Right cardiac atrium (tissue), 5 donors: ENCODE measurements around the gene ZNF302. TPM values are rescaled to one million over a fixed set of nuclear protein-coding genes. Genes with fewer than 3 reads are reported as not detected.
"Not testable (repeated sequence)": the region's sequence is repeated elsewhere in the genome, so short reads cannot be mapped to it uniquely, and the experiment has no call there.

ENCODE experiments used
- ATAC-seq, 2 donors: fragments of 200-7000 bp; cut with Tn5 transposase; one replicate each; pipeline versions ENCODE4 v1.8.0 to v1.9.1; 2020; ENCODE audit warnings: moderate library complexity in 2 of 2, mild to moderate bottlenecking in 1 of 2
- DNase-seq, 3 donors: peaks; one replicate each; pipeline ENCODE4 v3.0.0-alpha.2; 2020
- H3K27ac ChIP-seq: one replicate; pipeline ENCODE4 v1.5.1; 2013; ENCODE audit warnings: mild to moderate bottlenecking, low read length, control low read depth, moderate library complexity
- H3K27me3 ChIP-seq: one replicate; pipeline ENCODE4 v1.6.1; 2013; ENCODE audit not compliant: control insufficient read depth, insufficient read depth
- H3K4me1 ChIP-seq: one replicate; pipeline ENCODE4 v1.6.1; 2013; ENCODE audit warnings: low read length; ENCODE audit not compliant: control insufficient read depth, insufficient read depth
- H3K4me3 ChIP-seq: one replicate; pipeline ENCODE4 v1.5.1; 2013; ENCODE audit warnings: low read length, control low read depth
- H3K9me3 ChIP-seq: one replicate; pipeline ENCODE4 v1.6.1; 2013; ENCODE audit warnings: low read length; ENCODE audit not compliant: control insufficient read depth
- WGBS: extraction: QIAGEN DNeasy Blood & Tissue Kit; methylation state at CpG from one replicate; pipeline ENCODE4 v1.1.7; 2013; 5-methylcytosine and 5-hydroxymethylcytosine counted together
- intact Hi-C, 4 donors: fragments of 100-400 bp; cut with DNase I; formaldehyde crosslinking; loops; one replicate each; pipeline versions ENCODE4 v1.11.0 to v1.14.0; 2022 to 2023
- polyA plus RNA-seq: library from polyadenylated mRNA; stranded (reverse); fragments of 200-250 nt; gene quantifications from one replicate; pipeline ENCODE4 v1.2.3, GENCODE V29; 2013
- total RNA-seq, 4 donors: library from RNA; stranded (reverse); fragmentation: NEBNext Ultra II Directional; extraction: Animal tissue kit (Norgen Biotek cat#: 25700); gene quantifications; one replicate each; pipeline ENCODE4 v1.2.1, GENCODE V29; 2021
- donor health status: healthy with polysubstance abuse.
- donor health status: DM: no; HTN: yes; CAD: no.
- donor health status: DM: no; HTN: no; CAD: no.
- donor health status: DM: no; HTN: yes; CAD: no; lungs with severe emphysema.
- donor health status: DM: yes; HTN: yes; CAD: no.

Gene ZNF302
- total and polyA plus RNA-seq, 5 donors: 25.1 to 47.3 (median 39.0) TPM

DNA sequence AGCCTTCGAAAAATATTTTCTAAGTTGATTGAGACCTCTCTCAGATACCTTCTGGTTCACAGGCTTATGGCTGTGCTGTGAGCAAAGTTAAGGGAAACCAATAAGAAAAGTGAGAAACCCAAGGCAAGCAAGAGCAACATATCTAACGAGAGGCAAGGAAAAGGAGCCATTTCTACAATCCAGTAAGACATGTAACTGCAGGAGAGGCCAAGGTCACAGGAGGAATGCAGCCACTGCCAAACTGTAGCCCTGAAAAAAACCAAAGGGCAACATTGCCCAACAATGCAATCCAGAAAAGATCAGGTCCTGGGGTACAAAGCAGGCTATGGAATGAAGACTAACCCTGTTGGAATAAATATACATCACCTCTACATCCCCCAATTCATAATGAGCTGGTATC lies 21.8 kb upstream of the ZNF302 start:
- no peaks in the 10 kb centered on the region for H3K9me3 ChIP-seq
- no peaks in the 10 kb centered on the region for H3K4me1 ChIP-seq
- H3K27me3 ChIP-seq: no peaks in the 10 kb centered on the region
- no peak overlapping the region for H3K4me3 ChIP-seq
- ATAC-seq (no peak), DNase-seq (no peak)
- intact Hi-C loops: no loop called here
- H3K27ac ChIP-seq: no peak overlapping the region
- 60% methylated on average over 2 of the region's 2 CpGs for WGBS

DNA sequence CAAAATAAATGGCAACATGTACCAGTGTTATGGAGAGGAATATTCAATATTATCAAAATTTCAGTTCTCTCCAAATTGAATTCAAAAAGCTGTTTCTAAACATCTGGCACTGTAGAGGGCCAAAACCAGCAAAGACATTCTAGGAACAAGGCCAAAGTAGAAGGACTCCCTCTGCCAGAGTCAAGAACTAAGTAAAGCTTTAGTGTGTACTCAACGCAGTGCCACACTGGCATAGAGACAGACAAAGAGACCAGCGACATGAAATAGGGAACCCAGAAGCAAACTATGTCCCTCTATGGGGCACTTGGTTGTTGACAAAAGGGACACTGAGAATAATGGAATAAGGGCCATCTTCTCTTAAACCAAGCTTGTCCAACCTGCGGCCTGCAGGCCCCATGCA lies 16.1 kb upstream of the ZNF302 start:
- H3K4me3 ChIP-seq: no peak overlapping the region
- H3K9me3 ChIP-seq: no peaks in the 10 kb centered on the region
- no peaks in the 10 kb centered on the region for H3K4me1 ChIP-seq
- no peak for DNase-seq
- ATAC-seq: peak; percentile 57 to 83
- WGBS: 63% methylated on average over 3 of the region's 3 CpGs
- intact Hi-C loops: loop anchor here in 1 of 4 donors (10.0 kb wide), 1 partner anchor 107 kb away; no protein-coding TSS in a partner anchor
- no peaks in the 10 kb centered on the region for H3K27me3 ChIP-seq
- no peak overlapping the region for H3K27ac ChIP-seq

DNA sequence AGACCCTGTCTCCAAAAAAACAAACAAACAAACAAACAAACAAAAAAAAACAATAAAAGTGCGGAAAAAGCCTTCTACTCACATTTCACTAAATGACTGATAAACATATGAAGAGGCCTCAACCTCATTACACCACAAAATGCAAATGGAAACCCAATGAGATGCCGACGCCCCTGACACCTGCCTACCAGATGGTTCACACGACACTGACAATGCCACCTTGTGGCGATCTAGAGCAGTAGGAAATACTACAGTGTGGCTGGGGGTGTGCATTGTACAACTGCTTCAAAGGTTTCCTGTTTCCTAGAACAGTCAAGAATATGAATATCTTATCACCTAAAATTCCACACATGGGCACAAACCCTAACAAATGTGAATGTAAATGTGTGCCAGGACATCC lies 14.6 kb upstream of the ZNF302 start:
- no peaks in the 10 kb centered on the region for H3K9me3 ChIP-seq
- intact Hi-C loops: loop anchor here in 1 of 4 donors (10.0 kb wide), 1 partner anchor 108 kb away; no protein-coding TSS in a partner anchor
- DNase-seq (no peak), ATAC-seq (no peak)
- H3K4me3 ChIP-seq: no peak overlapping the region
- no peaks in the 10 kb centered on the region for H3K27me3 ChIP-seq
- H3K4me1 ChIP-seq: no peaks in the 10 kb centered on the region
- H3K27ac ChIP-seq: no peak overlapping the region
- 38% methylated on average over 5 of the region's 5 CpGs for WGBS

DNA sequence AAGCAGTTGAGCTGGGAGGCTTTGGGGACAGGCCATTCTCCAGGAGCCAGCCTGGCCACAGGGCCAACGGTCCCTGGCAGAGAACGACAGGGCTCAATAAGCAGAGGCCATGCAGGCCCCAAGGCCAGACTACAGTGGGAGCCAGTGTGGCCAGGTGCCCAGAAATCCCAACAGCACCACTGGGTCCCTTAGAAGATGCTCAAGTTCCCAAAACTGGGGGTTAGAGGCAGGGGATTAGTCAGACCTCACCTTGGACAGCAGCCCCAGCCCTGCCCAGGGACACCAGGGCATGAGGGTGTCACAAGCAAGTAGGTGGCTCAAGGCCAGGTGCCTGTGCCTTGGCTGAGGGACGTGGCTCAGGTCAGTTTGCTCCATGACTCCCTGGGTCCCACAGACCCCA lies 13.3 kb upstream of the ZNF302 start:
- 60% methylated on average over 3 of the region's 3 CpGs for WGBS
- no peaks in the 10 kb centered on the region for H3K9me3 ChIP-seq
- no peaks in the 10 kb centered on the region for H3K27me3 ChIP-seq
- intact Hi-C loops: loop anchor here in 1 of 4 donors (10.0 kb wide), 1 partner anchor 109 kb away; no protein-coding TSS in a partner anchor
- ATAC-seq (peak in 1 of 2 donors; percentile 7), DNase-seq (no peak)
- no peak overlapping the region for H3K4me3 ChIP-seq
- no peak overlapping the region for H3K27ac ChIP-seq
- H3K4me1 ChIP-seq: no peaks in the 10 kb centered on the region

DNA sequence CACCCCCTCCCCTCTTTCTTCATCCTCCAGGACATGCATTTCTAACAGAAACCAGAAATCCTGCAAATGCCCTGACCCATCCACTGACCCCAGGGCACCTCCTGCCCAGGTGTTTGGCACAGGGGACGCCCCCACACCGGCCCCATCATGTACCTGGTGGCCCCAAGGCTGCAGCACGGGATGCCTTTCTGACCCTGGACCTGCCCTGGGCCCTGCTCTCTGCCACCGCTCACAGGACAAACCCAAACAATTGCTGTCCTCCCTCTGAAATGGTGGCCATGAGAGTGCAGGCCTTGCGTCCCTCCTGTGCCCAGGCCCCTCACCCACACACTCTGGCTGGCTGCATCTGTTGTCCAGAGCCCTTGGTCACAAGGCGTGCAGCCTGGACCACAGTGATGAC lies 12.6 kb upstream of the ZNF302 start:
- 90% methylated on average over 6 of the region's 6 CpGs for WGBS

DNA sequence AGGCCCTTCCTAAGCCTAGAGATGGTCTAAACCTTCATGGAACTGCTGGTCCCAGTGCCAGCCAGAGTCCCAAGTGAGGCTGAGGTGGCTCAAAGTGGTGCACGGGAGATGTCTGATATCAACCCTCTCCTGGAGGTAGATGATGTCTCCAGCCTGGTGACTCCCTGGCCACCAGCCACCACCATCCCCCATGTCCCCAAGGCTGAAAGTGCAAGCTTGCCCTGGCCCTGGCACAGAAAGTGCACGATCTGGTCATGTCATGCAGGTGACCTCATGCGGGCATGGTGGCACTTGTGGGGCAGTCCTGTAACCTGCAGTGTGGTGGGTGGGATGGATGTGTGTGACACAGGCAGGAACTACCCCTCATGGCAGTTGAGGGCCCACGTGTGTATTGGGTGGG lies 12.2 kb upstream of the ZNF302 start:
- H3K9me3 ChIP-seq, H3K4me3 ChIP-seq, H3K27ac ChIP-seq, H3K27me3 ChIP-seq, ATAC-seq, H3K4me1 ChIP-seq: not testable (repeated sequence)
- 82% methylated on average over 4 of the region's 4 CpGs for WGBS
- peak in 1 of 3 donors; percentile 34 for DNase-seq
- intact Hi-C loops: loop anchor here in 1 of 4 donors (10.0 kb wide), 1 partner anchor 110 kb away; no protein-coding TSS in a partner anchor

More for the DNA sequence above, 12.6 kb upstream of the ZNF302 start:
- DNase-seq: no peak
- Histone ChIP-seq H3K27me3 (no peaks in the 10 kb centered on the region), H3K27ac (no peak overlapping the region), H3K4me1 (no peaks in the 10 kb centered on the region), H3K4me3 (no peak overlapping the region), H3K9me3 (no peaks in the 10 kb centered on the region)
- no peak for ATAC-seq
- intact Hi-C loops: loop anchor here in 1 of 4 donors (10.0 kb wide), 1 partner anchor 110 kb away; no protein-coding TSS in a partner anchor

DNA sequence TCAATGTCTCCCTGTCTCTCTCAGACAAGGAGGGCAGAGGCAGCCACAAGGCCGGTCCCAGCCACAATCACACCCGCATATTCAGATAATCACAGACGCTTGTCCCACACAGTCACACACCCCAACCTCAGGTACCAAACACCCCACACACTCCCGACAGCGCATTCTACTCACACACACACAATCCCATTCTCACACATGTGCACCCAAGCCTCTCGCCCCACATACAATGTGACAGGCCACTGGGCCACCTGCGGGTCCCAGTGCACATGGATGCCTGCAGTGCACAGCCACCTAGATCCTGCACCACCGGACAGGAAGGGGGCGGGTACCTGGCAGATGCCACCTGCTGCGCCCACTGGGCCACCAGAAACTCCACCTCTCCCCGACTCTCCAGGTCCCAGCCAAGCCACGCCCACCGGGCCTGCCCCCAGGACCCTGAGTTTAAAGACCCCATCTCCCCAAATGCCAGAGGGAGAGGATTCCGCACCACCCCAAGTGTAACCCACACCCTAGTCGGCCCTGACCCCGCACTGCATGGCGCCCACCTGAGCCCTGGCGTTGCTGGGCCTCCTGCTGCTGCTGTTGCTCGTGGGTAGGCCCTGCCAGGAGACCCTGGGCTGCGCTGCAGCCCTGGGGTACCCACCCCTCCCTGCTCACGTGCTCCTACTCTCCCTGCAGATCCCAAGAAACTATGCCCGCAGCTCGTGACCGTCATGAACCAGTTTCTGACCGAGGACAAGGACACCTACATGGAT lies 11.1 kb upstream of the ZNF302 start:
- no peak overlapping the region for H3K4me3 ChIP-seq
- ATAC-seq (no peak), DNase-seq (peak in 2 of 3 donors; percentile 51 to 58)
- no peaks in the 10 kb centered on the region for H3K4me1 ChIP-seq
- H3K27ac ChIP-seq: no peak overlapping the region
- intact Hi-C loops: loop anchor here in 1 of 4 donors (10.0 kb wide), 1 partner anchor 112 kb away; no protein-coding TSS in a partner anchor
- no peaks in the 10 kb centered on the region for H3K9me3 ChIP-seq
- WGBS: 95% methylated on average over 25 of the region's 25 CpGs
- no peaks in the 10 kb centered on the region for H3K27me3 ChIP-seq

DNA sequence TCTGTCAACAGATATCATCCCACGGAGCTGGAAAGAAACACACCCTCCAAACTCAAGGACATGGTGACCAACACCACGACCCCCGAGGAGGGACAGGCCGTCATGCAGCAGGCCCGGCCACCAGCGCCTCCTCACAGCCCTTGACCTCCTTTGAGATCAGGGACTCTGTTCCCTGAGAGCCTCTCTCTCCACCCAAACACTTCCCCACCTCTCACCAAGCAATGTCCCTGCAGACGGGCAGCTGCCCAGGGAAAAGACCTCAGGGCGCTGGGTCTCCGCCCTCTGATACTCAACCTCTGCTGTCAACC lies 10.6 kb upstream of the ZNF302 start:
- H3K27ac ChIP-seq: no peak overlapping the region
- WGBS: 82% methylated on average over 9 of the region's 9 CpGs
- intact Hi-C loops: loop anchor here in 1 of 4 donors (10.0 kb wide), 1 partner anchor 112 kb away; no protein-coding TSS in a partner anchor
- H3K27me3 ChIP-seq: no peaks in the 10 kb centered on the region
- DNase-seq (no peak), ATAC-seq (no peak)
- H3K4me1 ChIP-seq: no peaks in the 10 kb centered on the region
- H3K9me3 ChIP-seq: no peaks in the 10 kb centered on the region
- H3K4me3 ChIP-seq: no peak overlapping the region

DNA sequence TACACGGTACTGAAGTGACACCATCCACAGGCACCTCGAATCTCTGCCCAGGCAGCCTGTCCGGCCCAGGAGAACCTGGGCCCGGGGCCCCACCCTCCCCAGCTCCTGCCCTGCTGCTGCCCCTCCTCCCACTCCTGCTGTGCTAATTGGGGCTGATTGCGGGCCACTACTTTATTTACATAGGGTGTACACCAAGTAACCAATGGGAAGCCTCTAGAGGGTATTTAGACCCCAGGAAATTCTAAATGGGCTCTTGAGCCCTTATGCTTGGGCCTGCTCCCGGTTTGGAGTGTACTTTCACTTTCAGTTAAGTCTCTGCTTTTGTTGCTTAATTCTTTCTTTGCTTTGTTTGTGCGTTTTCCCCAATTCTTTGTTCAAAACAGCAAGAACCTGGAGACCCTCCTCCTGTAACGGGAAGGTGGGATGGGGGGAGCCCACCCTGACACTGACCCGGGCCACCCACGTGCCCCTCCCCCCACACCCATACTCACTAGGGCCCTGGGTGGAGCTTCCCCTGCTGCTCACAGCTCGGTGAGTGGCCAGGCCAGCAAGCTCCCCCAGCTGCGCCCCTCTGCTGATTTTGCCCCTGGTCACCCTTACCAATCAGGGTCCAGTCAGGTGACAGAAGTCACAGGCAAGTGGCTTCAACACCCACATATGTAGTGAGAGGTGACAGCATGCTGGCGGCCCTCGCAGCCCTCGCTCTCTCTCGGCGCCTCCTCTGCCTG lies 10.0 kb upstream of the ZNF302 start:
- Histone ChIP-seq H3K9me3 (no peaks in the 10 kb centered on the region), H3K4me3 (peak overlapping the region; percentile 16), H3K27me3 (no peaks in the 10 kb centered on the region), H3K4me1 (no peaks in the 10 kb centered on the region), H3K27ac (no peak overlapping the region)
- DNase-seq (peak in 1 of 3 donors; percentile 50), ATAC-seq (peak; percentile 49 to 67)
- intact Hi-C loops: loop anchor here in 1 of 4 donors (10.0 kb wide), 1 partner anchor 113 kb away; no protein-coding TSS in a partner anchor
- 66% methylated on average over 17 of the region's 17 CpGs for WGBS

DNA sequence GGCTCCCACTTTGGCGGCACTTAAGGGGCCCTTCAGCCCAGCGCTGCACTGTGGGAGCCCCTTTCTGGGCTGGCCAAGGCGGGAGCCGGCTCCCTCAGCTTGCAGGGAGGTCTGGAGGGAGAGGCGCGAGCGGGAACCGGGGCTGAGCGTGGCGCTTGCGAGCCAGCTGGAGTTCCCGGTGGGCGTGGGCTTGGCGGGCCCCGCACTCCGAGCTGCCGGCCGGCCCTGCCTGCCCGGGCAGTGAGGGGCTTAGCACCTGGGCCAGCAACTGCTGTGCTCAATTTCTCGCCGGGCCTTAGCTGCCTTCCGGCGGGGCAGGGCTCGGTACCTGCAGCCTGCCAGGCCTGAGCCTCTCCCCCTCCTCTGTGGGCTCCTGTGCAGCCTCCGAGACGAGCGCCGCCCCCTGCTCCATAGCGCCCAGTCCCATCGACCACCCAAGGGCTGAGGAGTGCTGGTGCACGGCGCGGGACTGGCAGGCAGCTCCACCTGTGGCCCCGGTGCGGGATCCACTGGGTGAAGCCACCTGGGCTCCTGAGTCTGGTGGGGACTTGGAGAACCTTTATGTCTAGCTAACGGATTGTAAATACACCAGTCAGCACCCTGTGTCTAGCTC lies 9.3 kb upstream of the ZNF302 start:
- H3K27ac ChIP-seq, H3K27me3 ChIP-seq, H3K9me3 ChIP-seq, H3K4me1 ChIP-seq, ATAC-seq, H3K4me3 ChIP-seq: not testable (repeated sequence)
- intact Hi-C loops: loop anchor here in 1 of 4 donors (10.0 kb wide), 1 partner anchor 113 kb away; no protein-coding TSS in a partner anchor
- WGBS: 94% methylated on average over 36 of the region's 36 CpGs
- peak in 1 of 3 donors; percentile 50 for DNase-seq
